C4-2B (cell line): ENCODE data around the gene ZNF529.
A peak's percentile ranks its signal among the peaks of the same experiment; 100 is the strongest.

Experiments
- H3K27ac ChIP-seq: fragments of 450-650 bp; 2 replicates; pipeline ENCODE4 v1.5.1; 2017
- ZFX ChIP-seq: fragments of 450-650 bp; IDR thresholded peaks from 2 replicates; pipeline ENCODE4 v1.6.1; 2017
- TF ChIP-seq, protein P1 (sequence below): fragments of 450-650 bp; conservative IDR thresholded peaks from 2 replicates; pipeline ENCODE4 v1.5.1; 2017; ENCODE audit warnings: mild to moderate bottlenecking

The ZNF529 gene

GRCh38 chr19:36574741-36575140, 1.6 kb upstream of the ZNF529 start:
- TF ChIP-seq ZFX, result no peak
- TF ChIP-seq, protein P1, sequence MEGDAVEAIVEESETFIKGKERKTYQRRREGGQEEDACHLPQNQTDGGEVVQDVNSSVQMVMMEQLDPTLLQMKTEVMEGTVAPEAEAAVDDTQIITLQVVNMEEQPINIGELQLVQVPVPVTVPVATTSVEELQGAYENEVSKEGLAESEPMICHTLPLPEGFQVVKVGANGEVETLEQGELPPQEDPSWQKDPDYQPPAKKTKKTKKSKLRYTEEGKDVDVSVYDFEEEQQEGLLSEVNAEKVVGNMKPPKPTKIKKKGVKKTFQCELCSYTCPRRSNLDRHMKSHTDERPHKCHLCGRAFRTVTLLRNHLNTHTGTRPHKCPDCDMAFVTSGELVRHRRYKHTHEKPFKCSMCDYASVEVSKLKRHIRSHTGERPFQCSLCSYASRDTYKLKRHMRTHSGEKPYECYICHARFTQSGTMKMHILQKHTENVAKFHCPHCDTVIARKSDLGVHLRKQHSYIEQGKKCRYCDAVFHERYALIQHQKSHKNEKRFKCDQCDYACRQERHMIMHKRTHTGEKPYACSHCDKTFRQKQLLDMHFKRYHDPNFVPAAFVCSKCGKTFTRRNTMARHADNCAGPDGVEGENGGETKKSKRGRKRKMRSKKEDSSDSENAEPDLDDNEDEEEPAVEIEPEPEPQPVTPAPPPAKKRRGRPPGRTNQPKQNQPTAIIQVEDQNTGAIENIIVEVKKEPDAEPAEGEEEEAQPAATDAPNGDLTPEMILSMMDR, result no peak
- H3K27ac ChIP-seq, result no peak overlapping the region

DNA sequence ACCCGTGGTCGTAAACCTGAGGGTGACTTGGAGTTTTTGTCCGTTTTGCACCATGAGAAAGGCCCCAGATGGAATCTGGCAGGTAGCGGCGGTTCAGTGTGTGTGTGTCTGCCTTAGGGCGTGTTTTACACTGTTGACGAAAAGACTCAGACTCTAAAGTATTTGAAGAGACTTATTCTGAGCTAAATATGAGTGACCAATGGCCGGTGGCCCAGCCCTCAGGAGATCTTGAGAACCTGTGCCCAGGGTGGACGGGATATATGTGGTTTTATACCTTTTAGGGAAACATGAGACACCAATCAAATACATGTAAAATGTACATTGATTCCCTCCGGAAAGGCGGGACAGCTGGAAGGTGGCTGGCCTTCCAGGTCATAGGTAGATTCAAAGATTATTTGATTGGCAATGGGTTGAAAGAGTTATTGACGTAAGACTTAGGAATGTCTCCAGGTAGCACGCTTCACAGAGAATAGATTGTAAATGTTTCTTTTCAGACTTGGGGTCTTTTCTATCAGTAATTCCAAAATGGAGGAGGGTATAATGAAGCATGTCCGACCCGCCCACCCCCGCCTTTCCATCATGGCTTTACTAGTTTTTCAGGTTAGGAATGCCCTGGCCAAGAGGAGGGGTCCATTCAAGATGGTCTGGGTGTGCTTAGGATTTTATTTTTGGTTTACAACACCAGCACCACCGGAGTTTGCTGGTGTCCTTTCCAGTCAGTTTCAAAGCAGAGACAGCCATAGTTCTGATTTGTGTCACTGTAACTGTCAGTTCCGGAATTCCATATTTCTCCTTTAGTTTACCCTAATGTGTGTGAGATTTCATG, 1.0 kb upstream of the ZNF529 start:
- no peak for TF ChIP-seq ZFX
- TF ChIP-seq, protein P1, result no peak
- peak overlapping the region; percentile 74 for H3K27ac ChIP-seq

DNA sequence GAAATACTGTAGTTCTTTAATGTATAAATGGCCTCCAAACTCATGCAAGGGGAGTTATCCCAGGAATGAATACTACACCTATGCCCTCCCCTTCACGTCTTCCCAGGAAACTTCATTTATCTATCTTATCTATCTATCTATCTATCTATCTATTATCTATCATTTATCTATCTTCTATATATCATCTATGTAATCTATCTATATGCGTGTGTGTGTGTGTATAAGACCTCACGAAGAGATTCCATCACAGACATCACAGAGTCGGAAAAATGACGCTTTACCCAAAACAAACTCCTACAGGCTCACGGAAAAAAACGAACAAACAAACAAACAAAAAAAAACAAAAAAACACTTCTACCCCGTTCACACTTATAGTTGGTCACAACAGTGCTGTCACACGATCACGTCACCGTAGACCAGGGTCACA, 486 bp downstream of the ZNF529 start:
- no peak for TF ChIP-seq ZFX
- TF ChIP-seq, protein P1, result no peak
- H3K27ac ChIP-seq, result peak overlapping the region; percentile 74

DNA sequence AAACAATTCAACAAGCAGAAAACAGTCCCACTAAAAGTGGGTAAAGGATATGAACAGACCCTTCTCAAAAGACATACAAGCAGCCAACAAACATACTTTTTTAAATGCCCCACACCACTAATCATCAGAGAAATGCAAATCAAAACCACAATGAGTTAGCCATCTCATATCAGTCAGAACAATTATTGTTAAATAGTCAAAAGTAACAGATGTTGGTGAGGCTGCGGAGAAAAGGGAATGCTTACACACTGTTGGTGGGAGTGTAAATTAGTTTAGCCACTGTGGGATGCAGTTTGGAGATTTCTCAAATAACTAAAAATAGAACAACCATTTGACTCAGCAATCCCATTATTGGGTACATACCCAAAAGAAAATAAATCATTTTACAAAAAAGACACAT, 8.7 kb downstream of the ZNF529 start:
- H3K27ac ChIP-seq, result no peak overlapping the region
- no peak for TF ChIP-seq ZFX
- TF ChIP-seq, protein P1, result no peak

DNA sequence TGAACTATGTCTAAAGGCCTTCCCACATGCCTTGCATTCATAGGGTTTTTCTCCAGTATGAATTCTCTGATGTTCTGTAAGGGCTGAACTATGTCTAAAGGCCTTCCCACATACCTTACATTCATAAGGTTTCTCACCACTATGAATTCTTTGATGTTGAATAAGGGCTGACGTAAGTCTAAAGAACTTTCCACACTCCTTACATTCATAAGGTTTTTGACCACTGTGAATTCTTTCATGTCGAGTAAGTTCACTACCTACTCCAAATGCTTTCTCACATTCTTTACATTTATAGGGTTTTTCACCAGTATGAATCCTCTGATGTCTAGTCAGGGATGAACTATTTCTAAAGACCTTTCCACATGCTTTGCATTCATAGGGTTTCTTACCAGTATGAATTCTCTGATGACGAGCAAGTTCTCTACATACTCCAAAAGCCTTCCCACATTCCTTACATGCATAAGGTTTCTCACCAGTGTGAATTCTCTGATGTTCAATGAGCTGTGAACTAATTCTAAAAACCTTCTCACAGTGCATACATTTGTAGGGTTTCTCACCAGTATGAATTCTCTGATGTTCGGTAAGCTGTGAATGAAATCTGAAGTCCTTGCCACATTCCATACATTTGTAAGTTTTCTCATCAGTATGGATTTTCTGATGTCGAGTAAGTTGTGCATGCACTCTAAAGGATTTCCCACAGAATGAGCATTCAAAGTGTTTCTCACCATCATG, 25.9 kb downstream of the ZNF529 start:
- no peak for TF ChIP-seq ZFX
- H3K27ac ChIP-seq, result no peak overlapping the region

- TF ChIP-seq ZFX, result no peak
- TF ChIP-seq, protein P1, result no peak
- peak overlapping the region; percentile 74 for H3K27ac ChIP-seq
These were observed 44.1 kb downstream of the ZNF529 start for GRCh38 chr19:36528921-36529518.

DNA sequence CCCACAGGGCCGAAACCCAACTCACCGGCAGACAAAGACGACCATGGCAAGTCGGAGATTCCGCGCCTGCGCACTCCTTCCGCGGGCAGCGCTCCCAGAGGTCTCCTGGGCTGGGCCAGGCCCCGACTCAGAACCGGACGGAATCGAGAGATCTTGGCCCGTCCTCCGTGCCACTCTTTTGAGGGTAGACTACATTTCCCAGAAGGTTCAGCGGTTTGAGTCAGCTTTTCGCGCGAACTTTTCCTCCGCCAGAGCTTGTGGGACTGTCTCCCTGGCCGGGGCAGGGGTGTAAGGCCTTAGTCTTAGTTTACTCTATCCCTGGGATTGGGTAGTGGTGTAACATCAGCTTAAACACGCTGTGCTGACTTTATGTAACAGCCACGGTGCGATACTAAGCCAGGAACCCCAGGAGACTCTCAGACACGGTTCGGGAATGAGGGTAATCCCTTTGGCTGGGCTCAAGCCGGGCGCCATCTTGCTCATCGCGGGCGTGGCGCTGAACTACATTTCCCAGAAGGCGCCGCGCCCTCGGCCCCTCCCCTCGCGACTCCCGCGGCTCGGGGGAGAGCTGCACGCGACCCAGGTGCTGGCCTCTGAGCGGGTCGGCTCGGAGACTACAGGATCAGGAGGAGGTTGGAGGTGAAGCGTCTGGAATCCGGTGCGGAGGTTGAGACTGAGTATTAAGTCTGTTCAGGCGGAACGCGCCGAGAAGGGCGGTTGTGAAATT, 44.7 kb downstream of the ZNF529 start, which contains the start of gene ZNF260:
TSS of gene ZNF260 (minus strand) at position 78 of the 727 bp plus-strand sequence. CDS start 13,033 bp downstream, outside the sequence.
- peak; percentile 83 for TF ChIP-seq ZFX
- TF ChIP-seq, protein P1, result no peak
- H3K27ac ChIP-seq, result peak within 1 kb of the TSS; percentile 74
